NCI-H345 treated with DMSO at 0.1 percent for 48 hours (cell line): Measurements from ENCODE around the gene CATSPERB.
"Not testable (repeated sequence)": the region's sequence is repeated elsewhere in the genome, so short reads cannot be mapped to it uniquely, and the experiment has no call there.

Experiments
- DNase-seq: peaks from one replicate; lab custom pipeline; 2025; ENCODE audit not compliant: unreplicated experiment; lab: John Stamatoyannopoulos, UW

CATSPERB gene

DNA sequence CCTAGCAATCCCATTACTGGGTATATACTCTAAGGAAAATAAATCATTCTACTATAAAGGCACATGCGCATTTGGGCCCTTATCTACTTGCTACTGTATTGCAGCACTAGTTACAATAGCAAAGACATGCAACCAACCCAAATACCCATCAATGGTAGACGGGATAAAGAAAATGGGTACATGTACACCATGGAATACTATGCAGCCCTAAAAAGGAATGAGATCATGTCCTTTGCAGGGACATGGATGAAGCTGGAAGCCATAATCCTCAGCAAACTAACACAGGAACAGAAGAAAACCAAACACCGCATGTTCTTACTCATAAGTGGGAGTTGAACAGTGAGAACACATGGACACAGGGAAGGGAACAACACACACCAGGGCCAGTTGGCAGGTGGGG, 54.2 kb downstream of the CATSPERB start:
- DNase-seq, result not testable (repeated sequence)

- DNase-seq, result peak; percentile 8
Measured at GRCh38 chr14:91674911-91675310, 57.0 kb downstream of the CATSPERB start.

GRCh38 chr14:91669867-91670266, 62.0 kb downstream of the CATSPERB start:
- DNase-seq, result no peak

DNA sequence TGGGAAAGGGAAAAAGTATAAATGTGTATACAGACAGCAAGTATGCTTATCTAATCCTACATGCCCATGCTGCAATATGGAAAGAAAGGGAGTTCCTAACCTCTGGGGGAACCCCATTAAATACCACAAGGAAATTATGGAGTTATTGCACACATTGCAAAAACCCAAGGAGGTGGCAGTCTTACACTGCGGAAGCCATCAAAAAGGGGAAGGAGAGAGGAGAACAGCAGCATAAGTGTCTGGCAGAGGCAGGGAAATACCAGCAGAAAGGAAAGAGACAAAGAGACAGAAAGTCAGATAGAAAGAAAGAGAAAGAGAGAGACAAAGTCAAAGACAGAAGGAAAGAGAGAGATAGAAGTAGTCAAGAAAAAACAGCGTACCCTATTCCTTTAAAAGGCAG, 64.8 kb downstream of the CATSPERB start:
- not testable (repeated sequence) for DNase-seq

- no peak for DNase-seq
Measured at GRCh38 chr14:91660790-91661189, 71.1 kb downstream of the CATSPERB start.

GRCh38 chr14:91654836-91655235, 77.0 kb downstream of the CATSPERB start:
- DNase-seq, result no peak

- no peak for DNase-seq
Measured at GRCh38 chr14:91653451-91653850, 78.4 kb downstream of the CATSPERB start.

- DNase-seq, result no peak
Measured at GRCh38 chr14:91649930-91650329, 82.0 kb downstream of the CATSPERB start.

DNA sequence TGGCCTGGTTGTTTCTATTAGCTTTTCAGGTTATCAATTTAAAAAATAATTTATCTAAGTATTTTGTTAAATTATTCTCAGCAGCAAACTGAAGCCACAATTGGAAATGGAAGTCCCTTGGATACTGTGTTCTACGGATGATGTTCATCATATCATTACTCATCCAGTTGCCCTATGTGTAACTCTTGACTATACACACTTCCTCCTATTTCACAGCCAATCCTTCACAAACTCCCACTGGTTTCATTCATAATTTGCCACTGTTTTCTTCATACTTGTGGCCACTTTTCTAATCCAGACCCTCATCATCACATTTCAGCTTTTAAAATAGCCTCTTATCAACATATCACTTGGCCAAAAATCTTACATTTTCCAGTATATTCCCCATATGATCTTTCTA, 84.0 kb downstream of the CATSPERB start:
- no peak for DNase-seq

- no peak for DNase-seq
Measured at GRCh38 chr14:91636604-91637003, 95.3 kb downstream of the CATSPERB start.

DNA sequence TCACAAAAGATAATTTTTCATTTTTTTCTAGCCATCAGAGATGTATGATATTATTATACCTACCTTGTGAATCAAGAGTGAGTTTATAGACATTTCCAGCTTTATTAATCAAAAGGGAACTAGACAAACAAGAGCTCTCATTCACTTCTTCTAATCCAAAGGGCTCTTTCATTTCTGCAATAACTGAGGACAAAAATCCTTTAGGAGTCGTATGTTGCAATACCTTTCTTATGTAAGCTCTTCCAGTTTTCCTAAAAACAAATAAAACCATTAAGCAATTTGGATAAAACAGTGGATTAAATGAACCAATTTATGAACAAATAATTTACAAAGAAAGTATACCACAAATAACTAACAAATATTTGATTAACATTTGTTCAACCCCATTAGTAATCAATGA, 107.1 kb downstream of the CATSPERB start:
- DNase-seq, result no peak

GRCh38 chr14:91614187-91614586, 117.7 kb downstream of the CATSPERB start:
- no peak for DNase-seq

- no peak for DNase-seq
Measured at GRCh38 chr14:91613459-91614112, 118.3 kb downstream of the CATSPERB start.

DNA sequence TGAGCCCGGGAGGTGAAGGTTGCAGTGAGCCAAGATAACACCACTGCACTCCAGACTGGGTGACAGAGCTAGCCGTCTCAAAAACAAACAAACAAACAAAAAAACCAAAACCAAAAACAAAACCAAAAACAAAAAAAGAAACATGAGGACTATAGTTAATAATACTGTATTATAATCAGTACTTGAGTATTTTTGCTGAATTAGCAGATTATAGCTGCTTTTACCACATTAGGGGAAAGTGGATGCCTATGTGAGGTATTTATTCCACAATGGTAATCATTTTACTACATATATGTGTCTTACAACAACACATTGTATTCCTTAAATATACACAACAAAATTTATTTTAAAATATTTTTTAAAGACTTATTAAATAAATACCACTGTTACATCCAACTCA, 120.4 kb downstream of the CATSPERB start:
- no peak for DNase-seq

DNA sequence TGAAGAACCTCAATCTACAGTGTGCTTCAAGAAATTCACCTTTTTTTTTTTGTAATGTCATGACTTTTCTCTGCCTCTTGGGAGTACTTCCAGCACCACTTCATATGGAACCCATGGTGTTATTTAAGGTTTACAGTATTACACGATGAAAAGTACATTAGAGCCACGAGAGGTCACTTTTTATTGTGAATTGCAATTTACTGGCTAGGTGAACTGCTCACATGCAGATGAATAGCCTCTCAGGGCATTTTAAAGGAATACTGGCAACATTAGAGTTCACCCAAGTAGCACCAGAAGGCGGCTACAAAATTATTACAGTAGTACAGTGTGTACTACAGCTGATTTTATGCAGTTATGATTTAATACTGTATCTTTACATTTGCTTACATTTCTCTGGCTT, 122.7 kb downstream of the CATSPERB start:
- no peak for DNase-seq

DNA sequence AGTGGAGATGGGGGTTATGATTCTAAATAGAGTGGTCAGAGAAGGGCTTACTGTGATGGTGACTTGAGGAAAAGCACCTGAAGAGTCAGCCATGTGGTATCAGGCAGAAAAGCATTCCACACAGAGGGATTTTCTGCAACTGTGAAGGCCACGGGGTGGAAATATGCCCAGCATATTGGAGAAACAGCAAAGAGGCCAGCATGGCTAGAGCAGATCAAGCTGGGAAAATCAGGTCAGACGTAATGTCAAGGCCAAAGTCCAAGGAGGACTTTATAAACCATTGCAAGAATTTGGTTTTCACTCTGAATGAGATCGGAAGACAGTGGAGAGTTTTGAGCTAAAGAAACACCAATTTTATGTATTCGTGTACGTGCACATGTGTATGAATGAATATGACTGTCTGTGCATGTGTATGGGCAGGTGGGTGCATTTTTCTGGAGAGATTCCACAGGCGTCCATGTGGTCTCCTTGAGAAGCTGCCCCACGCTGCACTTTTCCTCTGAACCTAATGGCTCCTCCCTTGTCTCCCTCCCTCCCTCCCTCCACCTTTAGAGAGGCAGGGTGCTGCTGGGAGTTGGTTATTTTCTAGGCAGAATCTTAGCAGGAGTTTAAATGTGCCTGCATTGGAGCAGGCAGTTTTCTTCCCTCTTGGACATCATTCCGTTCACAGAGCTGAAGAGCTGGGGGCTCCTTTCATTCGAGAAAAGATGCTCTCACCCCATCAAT, 124.4 kb downstream of the CATSPERB start:
- no peak for DNase-seq

DNA sequence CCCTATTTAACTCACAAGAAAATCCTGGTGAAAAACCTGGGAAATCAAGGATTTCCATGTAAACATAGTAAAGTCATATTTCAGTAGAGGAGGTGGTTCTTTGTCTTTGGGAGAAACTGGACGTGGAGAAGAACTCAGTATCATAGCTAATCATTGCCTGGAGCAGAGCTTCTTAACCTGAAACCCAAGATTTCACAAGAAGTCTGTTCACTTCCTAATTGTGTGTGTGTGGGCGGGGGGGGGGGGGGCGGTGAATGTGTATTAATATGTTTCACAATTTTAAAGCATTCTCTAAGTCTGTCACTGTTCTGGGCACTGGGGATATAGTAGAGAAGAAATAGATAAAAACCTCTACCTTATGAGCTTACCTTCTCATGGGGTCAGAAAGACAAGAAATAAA, 125.0 kb downstream of the CATSPERB start:
- DNase-seq, result no peak

DNA sequence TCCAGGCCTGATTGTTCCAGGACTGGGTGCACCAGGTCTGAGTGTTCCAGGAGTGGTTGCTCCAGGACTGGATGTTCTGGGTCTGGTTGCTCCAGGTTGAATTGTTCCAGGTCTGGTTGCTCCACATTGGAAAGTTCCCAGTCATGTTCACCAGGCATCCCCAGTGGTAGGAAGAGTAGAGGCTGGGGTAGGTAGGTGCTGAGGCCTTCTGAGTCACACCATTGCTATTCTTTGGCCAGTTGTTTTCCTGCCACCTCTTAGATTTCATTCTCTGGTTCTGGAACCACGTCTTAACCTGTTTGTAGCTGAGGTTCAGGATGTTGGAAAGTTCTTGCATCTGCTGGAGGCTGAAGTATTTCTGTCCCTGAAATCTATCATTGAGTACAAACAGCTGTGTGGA, 127.3 kb downstream of the CATSPERB start:
- DNase-seq, result not testable (repeated sequence)

DNA sequence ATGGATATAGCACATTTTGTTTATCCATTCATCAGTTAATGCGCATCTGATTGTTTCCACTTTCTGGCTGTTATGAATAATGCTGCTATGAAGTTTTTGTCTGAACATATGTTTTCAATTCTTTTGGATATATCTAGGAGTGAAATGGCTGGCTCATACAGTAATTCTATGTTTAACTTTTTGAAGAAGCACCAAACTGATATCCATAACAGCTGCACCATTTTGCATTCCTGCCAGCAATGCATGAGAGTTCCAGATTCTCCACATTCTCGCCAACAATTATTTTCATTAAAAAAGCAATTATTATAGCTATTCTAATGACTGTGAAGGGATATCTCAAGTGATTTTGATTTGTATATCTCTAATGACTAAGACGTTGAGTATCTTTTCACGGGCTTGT, 131.9 kb downstream of the CATSPERB start:
- DNase-seq, result no peak

DNA sequence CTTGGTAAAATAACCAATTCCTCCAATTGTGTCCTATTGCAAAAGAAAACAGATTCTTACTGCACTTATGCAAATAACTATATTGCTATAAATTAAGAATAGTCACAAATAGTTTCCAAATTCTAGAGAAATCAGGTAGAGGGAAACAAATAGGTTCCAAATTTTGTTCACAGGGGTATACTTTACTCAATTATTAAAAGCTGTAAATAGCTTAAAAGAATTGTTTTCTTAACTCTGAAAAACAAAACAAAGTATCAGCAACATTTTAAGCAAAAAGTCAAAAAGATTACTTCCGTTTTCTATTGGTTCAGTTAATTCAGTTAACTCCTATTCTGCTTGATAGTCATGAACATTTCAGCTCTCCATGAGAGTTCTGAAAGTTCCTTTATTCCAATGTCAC, 136.2 kb downstream of the CATSPERB start:
- DNase-seq, result no peak

DNA sequence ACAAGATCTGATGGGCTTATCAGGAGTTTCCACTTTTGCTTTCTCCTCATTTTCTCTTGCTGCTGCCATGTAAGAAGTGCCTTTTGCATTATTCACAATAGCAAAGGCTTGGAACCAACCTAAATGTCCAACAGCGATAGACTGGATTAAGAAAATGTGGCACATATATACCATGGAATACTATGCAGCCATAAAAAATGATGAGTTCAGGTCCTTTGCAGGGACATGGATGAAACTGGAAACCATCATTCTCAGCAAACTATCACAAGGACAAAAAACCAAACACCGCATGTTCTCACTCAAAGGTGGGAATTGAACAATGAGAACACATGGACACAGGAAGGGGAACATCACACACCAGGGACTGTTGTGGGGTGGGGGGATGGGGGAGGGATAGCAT, 137.9 kb downstream of the CATSPERB start:
- DNase-seq, result not testable (repeated sequence)

GRCh38 chr14:91586410-91586809, 145.5 kb downstream of the CATSPERB start:
- no peak for DNase-seq

DNA sequence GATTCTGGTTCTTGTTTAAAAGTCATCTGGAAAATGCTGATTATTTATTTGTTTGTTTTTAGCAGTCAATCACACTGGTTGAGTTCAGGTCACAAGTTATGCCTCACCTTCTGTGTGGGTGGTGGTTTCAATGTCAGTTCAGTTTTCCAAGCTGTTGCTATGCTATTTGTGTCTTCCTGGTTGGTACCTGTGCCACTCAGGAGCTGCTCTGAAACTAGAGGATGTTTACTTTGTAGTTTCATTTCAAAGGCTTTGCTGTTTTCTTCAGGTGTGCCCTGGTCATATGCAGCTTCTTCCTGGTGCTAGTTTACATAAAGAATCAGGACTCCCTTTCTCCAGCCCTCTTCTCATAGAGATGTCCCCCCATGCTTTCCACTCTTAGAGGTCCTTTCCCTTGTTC, 146.0 kb downstream of the CATSPERB start:
- no peak for DNase-seq
